ENCODE results near the gene INPP5K. TPM values are rescaled to one million over a fixed set of nuclear protein-coding genes. Genes with fewer than 3 reads are reported as not detected.
"Not testable (repeated sequence)": the region's sequence is repeated elsewhere in the genome, so short reads cannot be mapped to it uniquely, and the experiment has no call there.

Gene INPP5K
- total RNA-seq, 1 donor from 2014 or later, result 19.4 TPM

DNA sequence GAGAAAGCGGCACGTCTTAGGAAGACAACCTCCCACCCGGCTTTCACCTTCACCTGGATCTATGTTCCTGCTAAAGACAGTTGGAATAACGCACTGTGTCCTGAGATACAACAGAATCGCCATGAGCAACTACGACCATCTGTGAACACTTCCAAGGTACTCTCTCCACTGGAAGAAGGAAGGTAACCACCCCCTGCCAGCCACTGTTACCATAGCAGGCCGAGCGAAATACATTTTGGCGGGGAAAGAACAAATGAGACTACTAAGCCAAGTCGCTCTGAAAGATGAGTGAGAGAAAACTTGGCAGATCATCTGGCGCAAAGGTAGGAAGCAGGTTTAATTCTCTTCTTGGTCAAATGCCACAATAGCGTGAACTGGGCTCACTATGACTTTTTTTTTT is 70.2 kb downstream of the INPP5K start:
- H3K27me3 Mint-ChIP-seq (ENCODE audit: low read depth), result no peaks in the 10 kb centered on the region
- TF ChIP-seq CTCF (conservative IDR thresholded peaks at IDR 0.05), result no peak
- H3K4me3 Mint-ChIP-seq, result no peak overlapping the region
- H3K27ac Mint-ChIP-seq (ENCODE audit: unreplicated experiment), result no peak overlapping the region
- H3K36me3 Mint-ChIP-seq (ENCODE audit: low read depth), result peaks cover 9% of the 10 kb centered on the region
- H3K9me3 Mint-ChIP-seq, result no peaks in the 10 kb centered on the region
- peaks cover 13% of the 10 kb centered on the region for H3K4me1 Mint-ChIP-seq
- no peak for DNase-seq (ENCODE audit: low read depth, low spot score)

- H3K9me3 Mint-ChIP-seq; H3K27me3 Mint-ChIP-seq (ENCODE audit: low read depth); H3K4me3 Mint-ChIP-seq; DNase-seq (ENCODE audit: low read depth, low spot score); H3K27ac Mint-ChIP-seq (ENCODE audit: unreplicated experiment); H3K36me3 Mint-ChIP-seq (ENCODE audit: low read depth): not testable (repeated sequence)
- H3K4me1 Mint-ChIP-seq, result peaks cover 13% of the 10 kb centered on the region
These were observed 70.7 kb downstream of the INPP5K start for GRCh38 chr17:1445695-1446094.

Other genes with a start within 250 kb of the INPP5K start
- gene BHLHA9, start 246.2 kb downstream of the INPP5K start, total RNA-seq, result not detected in 2 replicates
- gene TRARG1, start 236.9 kb downstream of the INPP5K start, total RNA-seq, result 0.07 and 0.18 TPM in 2 replicates
- gene YWHAE, start 116.4 kb downstream of the INPP5K start, total RNA-seq, result 1,231 and 1,295 TPM in 2 replicates
- 57.5 and 58.5 TPM in 2 replicates for gene CRK, start 60.4 kb downstream of the INPP5K start, total RNA-seq
- gene MYO1C, start 23.9 kb downstream of the INPP5K start, total RNA-seq, result 45.1 and 53.2 TPM in 2 replicates
- gene PITPNA, start 46.2 kb upstream of the INPP5K start, total RNA-seq, result 80.8 and 86.8 TPM in 2 replicates
- gene SLC43A2, start 112.2 kb upstream of the INPP5K start, total RNA-seq, result 13.9 and 15.5 TPM in 2 replicates
- gene SCARF1, start 129.1 kb upstream of the INPP5K start, total RNA-seq, result 0.42 and 1.1 TPM in 2 replicates
- gene RILP, start 133.3 kb upstream of the INPP5K start, total RNA-seq, result 1.2 and 1.8 TPM in 2 replicates
- gene PRPF8, start 168.3 kb upstream of the INPP5K start, total RNA-seq, result 449 and 459 TPM in 2 replicates
- 1.1 TPM in 2 replicates for gene TLCD2, start 193.8 kb upstream of the INPP5K start, total RNA-seq
- gene WDR81, start 208.1 kb upstream of the INPP5K start, total RNA-seq, result 13.2 and 14.2 TPM in 2 replicates
- gene SERPINF2, start 226.3 kb upstream of the INPP5K start, total RNA-seq, result 0.19 TPM in 1 of 2 replicates, not detected in the other
- 2.3 and 4.6 TPM in 2 replicates for gene SERPINF1, start 245.4 kb upstream of the INPP5K start, total RNA-seq

All from neural crest cell (in vitro differentiated cells).